SK-N-SH (cell line): Measurements from ENCODE around the gene P2RX5. TPM values are rescaled to one million over a fixed set of nuclear protein-coding genes. Genes with fewer than 3 reads are reported as not detected.

Experiments
- CTCF ChIA-PET: fragments of 300-600, 350-600 bp; formaldehyde crosslinking; extraction: SDS; loops from one replicate; lab custom pipeline; 2021; lab: Yijun Ruan, JAX
- POLR2A ChIA-PET: fragments of 350-600 bp; sonication (Branson Sonifier 250); formaldehyde crosslinking; extraction: SDS; loops from one replicate; lab custom pipeline; 2020; ENCODE audit warnings: antibody characterized with exemption, inconsistent platforms; lab: Yijun Ruan, JAX
- DNase-seq: peaks from one replicate; pipeline ENCODE4 v3.0.0; 2012
- H2AFZ ChIP-seq: fragments of 200-600 bp; sonication (generic); 2 replicates; pipeline ENCODE4 v1.8.1; 2016; ENCODE audit warnings: antibody characterized with exemption, mild to moderate bottlenecking, low read depth
- H3F3A ChIP-seq: fragments of 200-600 bp; sonication (generic); replicated peaks from 2 replicates; pipeline ENCODE3; 2016; ENCODE audit warnings: antibody characterized with exemption, mild to moderate bottlenecking; ENCODE audit not compliant: insufficient read depth
- H3K27ac ChIP-seq, 2 experiments: fragments of 200-500 bp in 1 of 2; fragments of 200-600 bp in 1 of 2; sonication (Bioruptor generic) in 1 of 2; sonication (generic), shearing (Covaris generic) in 1 of 2; 2 replicates each; pipeline versions ENCODE4 v1.5.1 to v1.6.1; 2014 to 2016; ENCODE audit warnings: low read depth in 2 of 2, inconsistent platforms in 1 of 2, low read length in 1 of 2, mild to moderate bottlenecking in 1 of 2, mixed read lengths in 1 of 2
- H3K27me3 ChIP-seq: fragments of 200-600 bp; sonication (generic), shearing (Covaris generic); 2 replicates; pipeline ENCODE4 v1.6.1; 2016; ENCODE audit warnings: mixed run types; ENCODE audit not compliant: insufficient read depth
- H3K36me3 ChIP-seq, 2 experiments: fragments of 200-500 bp in 1 of 2; fragments of 200-600 bp in 1 of 2; sonication (Bioruptor generic) in 1 of 2; sonication (generic) in 1 of 2; replicated peaks in 1 of 2; 2 replicates each; pipeline versions ENCODE3 to v1.5.1; 2014 to 2016; ENCODE audit warnings: low read length in 1 of 2, mild to moderate bottlenecking in 1 of 2; ENCODE audit not compliant: insufficient read depth in 2 of 2, control insufficient read depth in 1 of 2
- H3K4me1 ChIP-seq, 2 experiments: fragments of 200-500 bp in 1 of 2; fragments of 200-600 bp in 1 of 2; sonication (Bioruptor generic) in 1 of 2; sonication (generic), shearing (Covaris generic) in 1 of 2; 2 replicates each; pipeline versions ENCODE4 v1.5.1 to v1.6.1; 2014 to 2016; ENCODE audit warnings: low read depth in 1 of 2, low read length in 1 of 2, mixed run types in 1 of 2; ENCODE audit not compliant: insufficient read depth in 2 of 2, control insufficient read depth in 1 of 2
- H3K4me2 ChIP-seq: fragments of 200-600 bp; sonication (generic), shearing (Covaris generic); 2 replicates; pipeline ENCODE4 v1.6.1; 2017; ENCODE audit warnings: mixed run types
- H3K4me3 ChIP-seq, 2 experiments: fragments of 200-500 bp in 1 of 2; fragments of 200-600 bp in 1 of 2; sonication (Bioruptor generic) in 1 of 2; sonication (generic), shearing (Covaris generic) in 1 of 2; 2 replicates each; pipeline versions ENCODE4 v1.5.1 to v1.8.1; 2014 to 2016; ENCODE audit warnings: low read depth in 2 of 2, inconsistent platforms in 1 of 2, low read length in 1 of 2, mild to moderate bottlenecking in 1 of 2, mixed read lengths in 1 of 2, moderate library complexity in 1 of 2
- H3K79me2 ChIP-seq: fragments of 200-600 bp; sonication (generic); 2 replicates; pipeline ENCODE4 v1.8.1; 2017; ENCODE audit warnings: mild to moderate bottlenecking; ENCODE audit not compliant: insufficient read depth
- H3K9ac ChIP-seq: fragments of 200-600 bp; sonication (generic); 2 replicates; pipeline ENCODE4 v1.6.1; 2017; ENCODE audit warnings: mixed run types
- H3K9me2 ChIP-seq: fragments of 200-600 bp; sonication (generic); 2 replicates; pipeline ENCODE4 v1.6.1; 2017; ENCODE audit warnings: mixed run types
- H3K9me3 ChIP-seq: fragments of 200-600 bp; sonication (generic); 2 replicates; pipeline ENCODE4 v1.6.1; 2017; ENCODE audit warnings: mixed run types, mild to moderate bottlenecking, moderate library complexity
- H4K20me1 ChIP-seq: fragments of 200-600 bp; sonication (generic); 2 replicates; pipeline ENCODE4 v1.6.1; 2017; ENCODE audit warnings: mild to moderate bottlenecking, mixed run types; ENCODE audit not compliant: insufficient read depth
- CHD2 ChIP-seq: fragments of 150-350 bp; IDR thresholded peaks from 2 replicates; pipeline ENCODE4 v1.6.1; 2018; ENCODE audit warnings: low read length; ENCODE audit not compliant: partially characterized antibody
- EP300 ChIP-seq, 2 experiments: IDR thresholded peaks; 2 replicates each; pipeline versions ENCODE4 v1.4.0 to v1.6.1; 2012; ENCODE audit warnings: borderline replicate concordance in 1 of 2, low read depth in 1 of 2, low read length in 1 of 2
- GATA2 ChIP-seq: sonication (generic); formaldehyde crosslinking; IDR thresholded peaks from 2 replicates; pipeline ENCODE4 v1.5.0; 2020; ENCODE audit warnings: mild to moderate bottlenecking, missing genetic modification reagents
- JUND ChIP-seq: IDR thresholded peaks from 2 replicates; pipeline ENCODE4 v1.4.0; 2012
- MAX ChIP-seq: IDR thresholded peaks from 2 replicates; pipeline ENCODE4 v1.4.0; 2012; ENCODE audit warnings: low read depth
- MEF2A ChIP-seq: IDR thresholded peaks from 2 replicates; pipeline ENCODE4 v1.4.0; 2012; ENCODE audit warnings: low read depth, borderline replicate concordance
- MXI1 ChIP-seq: IDR thresholded peaks from 2 replicates; pipeline ENCODE4 v1.6.1; 2012; ENCODE audit warnings: mild to moderate bottlenecking, low read depth, low read length, improper control_type of control experiment
- NFIC ChIP-seq: IDR thresholded peaks from 2 replicates; pipeline ENCODE4 v1.4.0; 2012; ENCODE audit warnings: borderline replicate concordance
- NRF1 ChIP-seq: IDR thresholded peaks from 2 replicates; pipeline ENCODE4 v1.6.1; 2012; ENCODE audit warnings: low read depth, mild to moderate bottlenecking, low read length
- RCOR1 ChIP-seq: fragments of 150-350 bp; IDR thresholded peaks from 2 replicates; pipeline ENCODE4 v1.6.1; 2017; ENCODE audit warnings: antibody characterized with exemption, low read length
- RFX5 ChIP-seq: IDR thresholded peaks from 2 replicates; pipeline ENCODE4 v1.6.1; 2012; ENCODE audit warnings: mild to moderate bottlenecking, improper control_type of control experiment, low read length
- RXRA ChIP-seq: IDR thresholded peaks from 2 replicates; pipeline ENCODE4 v1.4.0; 2012; ENCODE audit warnings: low read depth, mild to moderate bottlenecking, borderline replicate concordance
- SMC3 ChIP-seq: IDR thresholded peaks from 2 replicates; pipeline ENCODE4 v1.6.1; 2012; ENCODE audit warnings: low read depth, low read length, improper control_type of control experiment
- TAF1 ChIP-seq: IDR thresholded peaks from 2 replicates; pipeline ENCODE4 v1.6.1; 2012; ENCODE audit warnings: low read depth, mild to moderate bottlenecking, low read length, moderate library complexity, borderline replicate concordance
- YY1 ChIP-seq: IDR thresholded peaks from 2 replicates; pipeline ENCODE4 v1.4.0; 2012; ENCODE audit warnings: low read depth, mild to moderate bottlenecking
- WGBS: methylation state at CpG from one replicate; pipeline ENCODE4 v1.1.6; 2017; ENCODE audit warnings: low lambda C conversion rate; 5-methylcytosine and 5-hydroxymethylcytosine counted together
- polyA plus RNA-seq, 3 experiments: library from polyadenylated mRNA; depleted of rRNA; stranded (reverse); fragments of >200 nt; gene quantifications; 2 replicates each; pipeline ENCODE4 v1.2.3, GENCODE V29; 2012
- TF ChIP-seq, protein P1 (sequence below): IDR thresholded peaks from 2 replicates; pipeline ENCODE4 v1.4.0; 2012; ENCODE audit warnings: low read depth, borderline replicate concordance
- TF ChIP-seq, protein P2 (sequence below): fragments of 150-350 bp; IDR thresholded peaks from 2 replicates; pipeline ENCODE4 v1.6.1; 2016; ENCODE audit warnings: mild to moderate bottlenecking, low read depth, low read length
- TF ChIP-seq, protein P3 (sequence below): IDR thresholded peaks from 2 replicates; pipeline ENCODE4 v1.6.1; 2012; ENCODE audit warnings: mild to moderate bottlenecking, low read depth, low read length, moderate library complexity

P2RX5 gene
- polyA plus RNA-seq, 1 of the 3 experiments (the other 2 are of a cell fraction): 0.97 TPM

- DNase-seq: no peak
- no peak for TF ChIP-seq TAF1
- no peak for TF ChIP-seq YY1
- TF ChIP-seq, protein P1, sequence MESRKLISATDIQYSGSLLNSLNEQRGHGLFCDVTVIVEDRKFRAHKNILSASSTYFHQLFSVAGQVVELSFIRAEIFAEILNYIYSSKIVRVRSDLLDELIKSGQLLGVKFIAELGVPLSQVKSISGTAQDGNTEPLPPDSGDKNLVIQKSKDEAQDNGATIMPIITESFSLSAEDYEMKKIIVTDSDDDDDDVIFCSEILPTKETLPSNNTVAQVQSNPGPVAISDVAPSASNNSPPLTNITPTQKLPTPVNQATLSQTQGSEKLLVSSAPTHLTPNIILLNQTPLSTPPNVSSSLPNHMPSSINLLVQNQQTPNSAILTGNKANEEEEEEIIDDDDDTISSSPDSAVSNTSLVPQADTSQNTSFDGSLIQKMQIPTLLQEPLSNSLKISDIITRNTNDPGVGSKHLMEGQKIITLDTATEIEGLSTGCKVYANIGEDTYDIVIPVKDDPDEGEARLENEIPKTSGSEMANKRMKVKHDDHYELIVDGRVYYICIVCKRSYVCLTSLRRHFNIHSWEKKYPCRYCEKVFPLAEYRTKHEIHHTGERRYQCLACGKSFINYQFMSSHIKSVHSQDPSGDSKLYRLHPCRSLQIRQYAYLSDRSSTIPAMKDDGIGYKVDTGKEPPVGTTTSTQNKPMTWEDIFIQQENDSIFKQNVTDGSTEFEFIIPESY: no peak
- TF ChIP-seq SMC3: no peak
- TF ChIP-seq RXRA: no peak
- TF ChIP-seq RCOR1: no peak
- TF ChIP-seq RFX5: no peak
- no peak for TF ChIP-seq GATA2
- no peak for TF ChIP-seq MXI1
- no peak for TF ChIP-seq MAX
- TF ChIP-seq CHD2: no peak
- no peak for TF ChIP-seq JUND
- peaks cover under 1 to 8% of the 10 kb centered on the region in 2 experiments for H3K36me3 ChIP-seq
- peaks cover 12% of the 10 kb centered on the region for H3F3A ChIP-seq
- H3K9me3 ChIP-seq: no peaks in the 10 kb centered on the region
- H4K20me1 ChIP-seq: peaks cover 4% of the 10 kb centered on the region; the same call in 1 of the 2 replicates
- H3K9me2 ChIP-seq: no peaks in the 10 kb centered on the region
- H3K27me3 ChIP-seq: no peaks in the 10 kb centered on the region
- H3K79me2 ChIP-seq: no peaks in the 10 kb centered on the region
- H3K4me2 ChIP-seq: no peak overlapping the region
- H3K4me1 ChIP-seq: peaks cover 0 to 13% of the 10 kb centered on the region in 2 experiments; a peak in 3 of 4 replicates
- no peak overlapping the region for H3K27ac ChIP-seq
- no peak overlapping the region for H2AFZ ChIP-seq
- POLR2A ChIA-PET: no interaction called here
- H3K4me3 ChIP-seq: no peak overlapping the region
- WGBS: 100% methylated on average over 1 of the region's 7 CpGs
- CTCF ChIA-PET: interaction anchor here (1.1 to 2.2 kb wide), 3 partner anchors 9 to 609 kb away, joined by 3 to 5 read pairs (median 3); partner anchors contain the start of gene TAX1BP3
- no peak overlapping the region for H3K9ac ChIP-seq
These were observed 38.4 kb downstream of the P2RX5 start for GRCh38 chr17:3657588-3657869.

DNA sequence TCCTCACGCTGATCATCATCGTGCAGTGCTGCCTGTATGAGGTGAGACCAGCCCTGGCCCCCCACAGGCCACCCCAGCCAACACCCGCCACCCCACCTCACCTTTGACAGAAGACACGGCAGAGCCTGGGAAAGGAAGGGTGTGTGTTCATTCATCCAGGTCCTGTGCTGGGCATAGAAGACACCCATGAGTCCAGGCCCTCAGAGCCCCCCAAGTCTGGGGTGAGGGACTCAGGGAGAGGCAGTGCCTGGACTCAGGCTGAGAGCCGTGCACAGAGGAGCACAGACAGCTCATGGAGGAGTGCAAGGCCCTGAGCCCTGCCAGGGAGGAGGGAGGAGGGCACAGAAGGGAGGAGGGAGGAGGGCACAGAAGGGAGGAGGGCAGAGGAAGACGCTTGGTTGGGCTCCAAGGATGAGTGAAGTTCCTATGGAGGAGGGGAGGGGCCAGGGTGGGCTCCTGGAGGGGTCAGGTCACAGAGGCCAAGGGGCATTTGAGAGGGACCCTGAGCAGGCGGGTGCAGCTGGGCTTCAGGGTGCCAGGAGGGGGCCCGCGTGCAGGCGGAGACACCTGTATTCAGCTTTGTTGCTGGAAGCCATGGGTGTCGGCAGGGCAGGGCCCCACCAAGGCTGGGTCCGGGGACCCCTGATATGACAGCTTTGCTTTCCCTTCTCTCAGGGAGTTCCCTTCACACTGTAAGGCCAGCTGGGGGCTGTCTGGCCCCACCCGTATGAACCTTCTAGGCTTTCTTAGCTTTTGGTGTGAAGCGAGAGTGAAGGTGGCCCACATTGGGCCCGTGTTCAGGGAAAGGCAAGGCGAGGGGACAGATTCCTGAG, 39.0 kb downstream of the P2RX5 start:
- no peaks in the 10 kb centered on the region for H3K9me3 ChIP-seq
- POLR2A ChIA-PET: interaction anchor here (0.6 kb wide), 1 partner anchor 49 kb away, joined by 3 read pairs; no protein-coding TSS in a partner anchor
- no peak overlapping the region for H3K4me2 ChIP-seq
- no peaks in the 10 kb centered on the region for H3K27me3 ChIP-seq
- no peaks in the 10 kb centered on the region for H3K79me2 ChIP-seq
- peaks cover 4% of the 10 kb centered on the region; the same call in 1 of the 2 replicates for H4K20me1 ChIP-seq
- H3F3A ChIP-seq: peaks cover 12% of the 10 kb centered on the region
- no peaks in the 10 kb centered on the region for H3K9me2 ChIP-seq
- no peak overlapping the region for H3K9ac ChIP-seq
- H3K4me1 ChIP-seq: peaks cover 0 to 13% of the 10 kb centered on the region in 2 experiments; a peak in 3 of 4 replicates
- H2AFZ ChIP-seq: no peak overlapping the region
- CTCF ChIA-PET: interaction anchor here (1.5 to 2.2 kb wide), 2 partner anchors 11 to 608 kb away, joined by 3 to 5 read pairs; partner anchors contain the start of gene TAX1BP3
- 89% methylated on average over 15 of the region's 16 CpGs for WGBS
- no peak for DNase-seq
- H3K27ac ChIP-seq: no peak overlapping the region
- peaks cover 0 to 8% of the 10 kb centered on the region in 2 experiments for H3K36me3 ChIP-seq
- no peak overlapping the region for H3K4me3 ChIP-seq
- TF ChIP-seq RXRA (no peak), NRF1 (no peak), MAX (no peak), MEF2A (no peak), EP300 (IDR thresholded peaks at IDR 0.05; ENCODE audit: borderline replicate concordance in 1 of 2, low read depth in 1 of 2, low read length in 1 of 2) (no peak), TAF1 (no peak), NFIC (no peak), YY1 (no peak)
- TF ChIP-seq, protein P2, sequence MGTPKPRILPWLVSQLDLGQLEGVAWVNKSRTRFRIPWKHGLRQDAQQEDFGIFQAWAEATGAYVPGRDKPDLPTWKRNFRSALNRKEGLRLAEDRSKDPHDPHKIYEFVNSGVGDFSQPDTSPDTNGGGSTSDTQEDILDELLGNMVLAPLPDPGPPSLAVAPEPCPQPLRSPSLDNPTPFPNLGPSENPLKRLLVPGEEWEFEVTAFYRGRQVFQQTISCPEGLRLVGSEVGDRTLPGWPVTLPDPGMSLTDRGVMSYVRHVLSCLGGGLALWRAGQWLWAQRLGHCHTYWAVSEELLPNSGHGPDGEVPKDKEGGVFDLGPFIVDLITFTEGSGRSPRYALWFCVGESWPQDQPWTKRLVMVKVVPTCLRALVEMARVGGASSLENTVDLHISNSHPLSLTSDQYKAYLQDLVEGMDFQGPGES: no peak
- TF ChIP-seq, protein P3, sequence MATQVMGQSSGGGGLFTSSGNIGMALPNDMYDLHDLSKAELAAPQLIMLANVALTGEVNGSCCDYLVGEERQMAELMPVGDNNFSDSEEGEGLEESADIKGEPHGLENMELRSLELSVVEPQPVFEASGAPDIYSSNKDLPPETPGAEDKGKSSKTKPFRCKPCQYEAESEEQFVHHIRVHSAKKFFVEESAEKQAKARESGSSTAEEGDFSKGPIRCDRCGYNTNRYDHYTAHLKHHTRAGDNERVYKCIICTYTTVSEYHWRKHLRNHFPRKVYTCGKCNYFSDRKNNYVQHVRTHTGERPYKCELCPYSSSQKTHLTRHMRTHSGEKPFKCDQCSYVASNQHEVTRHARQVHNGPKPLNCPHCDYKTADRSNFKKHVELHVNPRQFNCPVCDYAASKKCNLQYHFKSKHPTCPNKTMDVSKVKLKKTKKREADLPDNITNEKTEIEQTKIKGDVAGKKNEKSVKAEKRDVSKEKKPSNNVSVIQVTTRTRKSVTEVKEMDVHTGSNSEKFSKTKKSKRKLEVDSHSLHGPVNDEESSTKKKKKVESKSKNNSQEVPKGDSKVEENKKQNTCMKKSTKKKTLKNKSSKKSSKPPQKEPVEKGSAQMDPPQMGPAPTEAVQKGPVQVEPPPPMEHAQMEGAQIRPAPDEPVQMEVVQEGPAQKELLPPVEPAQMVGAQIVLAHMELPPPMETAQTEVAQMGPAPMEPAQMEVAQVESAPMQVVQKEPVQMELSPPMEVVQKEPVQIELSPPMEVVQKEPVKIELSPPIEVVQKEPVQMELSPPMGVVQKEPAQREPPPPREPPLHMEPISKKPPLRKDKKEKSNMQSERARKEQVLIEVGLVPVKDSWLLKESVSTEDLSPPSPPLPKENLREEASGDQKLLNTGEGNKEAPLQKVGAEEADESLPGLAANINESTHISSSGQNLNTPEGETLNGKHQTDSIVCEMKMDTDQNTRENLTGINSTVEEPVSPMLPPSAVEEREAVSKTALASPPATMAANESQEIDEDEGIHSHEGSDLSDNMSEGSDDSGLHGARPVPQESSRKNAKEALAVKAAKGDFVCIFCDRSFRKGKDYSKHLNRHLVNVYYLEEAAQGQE: no peak
